Measurements from ENCODE around the gene TXNL4B.

GRCh38 chr16:72068930-72069329 is 24.5 kb downstream of the TXNL4B start:
- TF ChIP-seq SIN3A (IDR thresholded peaks at IDR 0.05; ENCODE audit: borderline replicate concordance, insufficient read depth, low read length): no peak
- TF ChIP-seq, protein P1, sequence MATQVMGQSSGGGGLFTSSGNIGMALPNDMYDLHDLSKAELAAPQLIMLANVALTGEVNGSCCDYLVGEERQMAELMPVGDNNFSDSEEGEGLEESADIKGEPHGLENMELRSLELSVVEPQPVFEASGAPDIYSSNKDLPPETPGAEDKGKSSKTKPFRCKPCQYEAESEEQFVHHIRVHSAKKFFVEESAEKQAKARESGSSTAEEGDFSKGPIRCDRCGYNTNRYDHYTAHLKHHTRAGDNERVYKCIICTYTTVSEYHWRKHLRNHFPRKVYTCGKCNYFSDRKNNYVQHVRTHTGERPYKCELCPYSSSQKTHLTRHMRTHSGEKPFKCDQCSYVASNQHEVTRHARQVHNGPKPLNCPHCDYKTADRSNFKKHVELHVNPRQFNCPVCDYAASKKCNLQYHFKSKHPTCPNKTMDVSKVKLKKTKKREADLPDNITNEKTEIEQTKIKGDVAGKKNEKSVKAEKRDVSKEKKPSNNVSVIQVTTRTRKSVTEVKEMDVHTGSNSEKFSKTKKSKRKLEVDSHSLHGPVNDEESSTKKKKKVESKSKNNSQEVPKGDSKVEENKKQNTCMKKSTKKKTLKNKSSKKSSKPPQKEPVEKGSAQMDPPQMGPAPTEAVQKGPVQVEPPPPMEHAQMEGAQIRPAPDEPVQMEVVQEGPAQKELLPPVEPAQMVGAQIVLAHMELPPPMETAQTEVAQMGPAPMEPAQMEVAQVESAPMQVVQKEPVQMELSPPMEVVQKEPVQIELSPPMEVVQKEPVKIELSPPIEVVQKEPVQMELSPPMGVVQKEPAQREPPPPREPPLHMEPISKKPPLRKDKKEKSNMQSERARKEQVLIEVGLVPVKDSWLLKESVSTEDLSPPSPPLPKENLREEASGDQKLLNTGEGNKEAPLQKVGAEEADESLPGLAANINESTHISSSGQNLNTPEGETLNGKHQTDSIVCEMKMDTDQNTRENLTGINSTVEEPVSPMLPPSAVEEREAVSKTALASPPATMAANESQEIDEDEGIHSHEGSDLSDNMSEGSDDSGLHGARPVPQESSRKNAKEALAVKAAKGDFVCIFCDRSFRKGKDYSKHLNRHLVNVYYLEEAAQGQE (IDR thresholded peaks at IDR 0.05; ENCODE audit: insufficient read depth in 1 of 2, low read depth in 2 of 2, low read length in 2 of 2): no peak
